HepG2 (cell line): Measurements from ENCODE around the gene MGST2. TPM values are rescaled to one million over a fixed set of nuclear protein-coding genes. Genes with fewer than 3 reads are reported as not detected.

Experiments used
- ARID4A ChIP-seq: sonication (generic); formaldehyde crosslinking; IDR thresholded peaks from 2 replicates; pipeline ENCODE4 v1.5.0; 2020; ENCODE audit warnings: mild to moderate bottlenecking, missing genetic modification reagents, borderline replicate concordance
- EZH2 ChIP-seq: conservative IDR thresholded peaks from 2 replicates; pipeline ENCODE4 v1.6.1; 2012; ENCODE audit warnings: mild to moderate bottlenecking, low read depth, low read length, moderate library complexity
- MTA3 ChIP-seq: sonication (generic); formaldehyde crosslinking; IDR thresholded peaks from 2 replicates; pipeline ENCODE4 v1.4.0; 2020; ENCODE audit warnings: missing genetic modification reagents
- SOX13 ChIP-seq, 3 experiments: fragments of 450-650 bp in 1 of 3; sonication (generic) in 1 of 3; formaldehyde crosslinking in 1 of 3; IDR thresholded peaks in 2 of 3; conservative IDR thresholded peaks in 1 of 3; 2 replicates each; pipeline versions ENCODE4 v1.5.0 to v1.6.1; 2016 to 2020; ENCODE audit warnings: antibody characterized with exemption in 1 of 3, mild to moderate bottlenecking in 1 of 3, missing compliant biosample characterization in 1 of 3, missing genetic modification reagents in 1 of 3, moderate library complexity in 1 of 3
- TGIF2 ChIP-seq: IDR thresholded peaks from 2 replicates; pipeline ENCODE4 v1.6.1; 2016; ENCODE audit warnings: control low read depth, missing compliant biosample characterization
- ZBTB14 ChIP-seq: sonication (generic); formaldehyde crosslinking; IDR thresholded peaks from 2 replicates; pipeline ENCODE4 v1.4.0; 2020; ENCODE audit warnings: missing genetic modification reagents
- ZIK1 ChIP-seq: sonication (generic); formaldehyde crosslinking; IDR thresholded peaks from 2 replicates; pipeline ENCODE4 v1.5.0; 2020; ENCODE audit warnings: mild to moderate bottlenecking, low read depth, missing genetic modification reagents, borderline replicate concordance
- ZNF121 ChIP-seq: sonication (generic); formaldehyde crosslinking; IDR thresholded peaks from 2 replicates; pipeline ENCODE4 v1.5.0; 2020; ENCODE audit warnings: mild to moderate bottlenecking, missing genetic modification reagents
- ZNF20 ChIP-seq: sonication (generic); formaldehyde crosslinking; IDR thresholded peaks from 2 replicates; pipeline ENCODE4 v1.4.0; 2020; ENCODE audit warnings: mild to moderate bottlenecking, moderate library complexity, missing genetic modification reagents
- ZNF318 ChIP-seq: sonication (generic); formaldehyde crosslinking; IDR thresholded peaks from 2 replicates; pipeline ENCODE4 v1.4.0; 2020; ENCODE audit warnings: mild to moderate bottlenecking, missing genetic modification reagents
- ZNF572 ChIP-seq: sonication (generic); formaldehyde crosslinking; IDR thresholded peaks from 2 replicates; pipeline ENCODE4 v1.5.1; 2020; ENCODE audit warnings: mild to moderate bottlenecking, missing genetic modification reagents
- ZSCAN22 ChIP-seq: sonication (generic); formaldehyde crosslinking; IDR thresholded peaks from 2 replicates; pipeline ENCODE4 v1.4.0; 2020; ENCODE audit warnings: mild to moderate bottlenecking, missing genetic modification reagents
- polyA plus RNA-seq, 8 experiments: library from polyadenylated mRNA; depleted of rRNA in 3 of 8; stranded (reverse) in 7 of 8; unstranded in 1 of 8; fragments of >200 nt; fragmentation: Illumina TruSeq in 4 of 8; extraction: Trizol in 4 of 8; gene quantifications; 2 replicates each; pipeline versions ENCODE4 v1.2.1 to v1.2.3, GENCODE V29; 2011 to 2016; ENCODE audit warnings: low read depth in 4 of 8, missing spikeins in 1 of 8, mixed read lengths in 1 of 8; ENCODE audit not compliant: insufficient read depth in 1 of 8
- total RNA-seq, 5 experiments: library from RNA; depleted of rRNA; stranded (reverse); fragments of >200 nt; fragmentation: Illumina TruSeq; extraction: Trizol; gene quantifications; 2 replicates each; pipeline ENCODE4 v1.2.3, GENCODE V29; 2016; ENCODE audit warnings: low read depth in 1 of 5
- TF ChIP-seq, protein P1 (sequence below): sonication (generic); formaldehyde crosslinking; IDR thresholded peaks from 2 replicates; pipeline ENCODE4 v1.4.0; 2020; ENCODE audit warnings: low read depth, mild to moderate bottlenecking, missing genetic modification reagents

MGST2 gene
- total and polyA plus RNA-seq, 2 of the 13 experiments (the other 11 are each of a cell fraction or from before 2014, with no cell fraction given), result 205 to 416 TPM

DNA sequence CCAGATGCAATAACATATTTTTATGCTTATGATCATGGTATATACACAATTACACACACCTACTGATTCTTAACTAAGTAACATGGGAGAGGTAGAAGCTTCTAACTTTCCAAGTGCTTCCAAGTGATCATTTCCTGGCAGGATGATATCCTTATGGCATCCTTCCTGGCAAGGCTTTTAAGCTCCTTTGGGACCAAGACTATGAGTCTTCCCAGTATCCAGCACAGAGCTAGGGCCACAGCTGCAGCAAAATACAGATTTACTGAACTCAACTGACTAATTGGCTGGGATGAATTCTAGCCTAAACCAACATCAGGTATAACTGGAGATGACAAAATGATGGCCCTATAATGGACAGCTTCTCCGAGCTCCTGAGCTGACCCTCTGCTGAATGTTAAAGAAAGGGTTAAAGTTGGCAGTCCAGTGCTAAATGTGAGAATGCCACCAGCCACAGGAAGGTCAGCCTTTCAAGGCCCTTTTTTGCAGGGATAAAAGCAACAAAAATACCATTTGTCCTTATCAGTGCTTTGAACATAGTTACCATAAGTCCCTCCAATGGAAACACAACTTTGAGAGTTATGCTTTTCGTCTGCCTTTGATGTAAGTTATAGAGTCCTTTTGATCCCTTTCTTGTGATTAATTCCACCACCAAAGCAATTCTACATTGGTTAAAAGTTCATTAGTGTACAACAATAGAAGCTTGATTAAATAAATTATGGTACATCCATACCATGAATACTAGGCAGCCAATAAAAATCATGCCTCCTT is 73.4 kb downstream of the MGST2 start (continued):
- TF ChIP-seq ARID4A (CRISPR knock-in tag) (no peak), MTA3 (CRISPR knock-in tag) (no peak), EZH2 (no peak), ZNF572 (CRISPR knock-in tag) (no peak), ZNF20 (CRISPR knock-in tag) (no peak), ZNF121 (CRISPR knock-in tag) (no peak), ZSCAN22 (CRISPR knock-in tag) (no peak), ZIK1 (CRISPR knock-in tag) (no peak), TGIF2 (no peak), SOX13 (IDR thresholded peaks at IDR 0.05) (0 out of 2 replicates have a peak, but pooled peaks have one; percentile 14), SOX13 (CRISPR knock-in tag; conservative IDR thresholded peaks at IDR 0.05 in 1 of 2, IDR thresholded peaks at IDR 0.05 in 1 of 2) (peak in 1 of 2 experiments; percentile 90; a peak in 2 of 4 replicates), ZNF318 (CRISPR knock-in tag) (no peak), ZBTB14 (CRISPR knock-in tag) (no peak)
- TF ChIP-seq, protein P1, sequence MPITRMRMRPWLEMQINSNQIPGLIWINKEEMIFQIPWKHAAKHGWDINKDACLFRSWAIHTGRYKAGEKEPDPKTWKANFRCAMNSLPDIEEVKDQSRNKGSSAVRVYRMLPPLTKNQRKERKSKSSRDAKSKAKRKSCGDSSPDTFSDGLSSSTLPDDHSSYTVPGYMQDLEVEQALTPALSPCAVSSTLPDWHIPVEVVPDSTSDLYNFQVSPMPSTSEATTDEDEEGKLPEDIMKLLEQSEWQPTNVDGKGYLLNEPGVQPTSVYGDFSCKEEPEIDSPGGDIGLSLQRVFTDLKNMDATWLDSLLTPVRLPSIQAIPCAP (CRISPR knock-in tag), result no peak
